HG02642 (cell line): ENCODE measurements around the gene AADACL4.

ENCODE experiments used
- ATAC-seq: cut with Tn5 transposase; IDR thresholded peaks from one replicate; pipeline ENCODE4 v1.9.1; 2021; ENCODE audit warnings: mild to moderate bottlenecking; ENCODE audit not compliant: unreplicated experiment, poor library complexity

Gene AADACL4

DNA sequence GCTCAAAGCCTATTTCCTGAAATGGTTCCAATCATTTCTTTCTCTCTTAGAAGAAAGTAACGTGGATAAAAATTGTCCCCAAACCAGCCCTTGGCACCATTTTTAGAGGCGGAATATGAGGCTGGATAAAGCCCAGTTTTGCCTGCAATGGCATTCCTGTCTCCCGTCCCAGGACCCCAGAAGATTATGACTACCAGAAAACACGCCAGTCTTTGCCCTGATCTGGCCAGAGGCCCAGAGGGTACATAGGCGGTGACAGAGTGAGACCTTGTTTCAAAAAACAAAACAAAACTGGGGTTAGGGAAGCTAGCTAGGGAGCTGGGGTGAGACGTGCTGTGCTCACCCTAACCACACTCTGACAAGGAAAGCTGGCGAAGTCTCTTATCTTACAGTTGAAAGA lies at the start of gene AADACL4:
Gene AADACL4, plus strand, starts transcription at position 301 of the 400 bp plus-strand sequence. CDS start 462 bp downstream, outside the sequence.
- no peak for ATAC-seq

DNA sequence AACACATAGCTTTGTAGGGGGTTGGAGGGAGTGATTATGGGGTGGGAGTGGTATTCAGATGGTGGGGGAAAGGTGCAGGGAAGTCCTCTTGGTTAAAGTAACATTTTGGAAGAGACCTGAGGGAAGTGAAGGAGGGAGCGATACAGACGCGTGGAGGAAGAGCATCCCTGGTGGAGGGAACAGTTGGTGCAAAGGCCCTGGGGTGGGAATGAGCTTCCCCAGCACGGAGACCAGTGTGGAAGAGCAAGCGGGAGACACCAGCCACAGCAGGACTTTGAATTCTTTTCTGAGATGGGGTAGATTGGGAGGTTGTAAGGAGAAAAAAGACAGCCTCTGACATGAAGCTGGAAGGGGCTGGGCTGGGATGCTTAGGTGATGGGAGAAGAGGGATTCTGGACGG lies 49.4 kb upstream of the AADACL4 start:
- ATAC-seq: no peak

DNA sequence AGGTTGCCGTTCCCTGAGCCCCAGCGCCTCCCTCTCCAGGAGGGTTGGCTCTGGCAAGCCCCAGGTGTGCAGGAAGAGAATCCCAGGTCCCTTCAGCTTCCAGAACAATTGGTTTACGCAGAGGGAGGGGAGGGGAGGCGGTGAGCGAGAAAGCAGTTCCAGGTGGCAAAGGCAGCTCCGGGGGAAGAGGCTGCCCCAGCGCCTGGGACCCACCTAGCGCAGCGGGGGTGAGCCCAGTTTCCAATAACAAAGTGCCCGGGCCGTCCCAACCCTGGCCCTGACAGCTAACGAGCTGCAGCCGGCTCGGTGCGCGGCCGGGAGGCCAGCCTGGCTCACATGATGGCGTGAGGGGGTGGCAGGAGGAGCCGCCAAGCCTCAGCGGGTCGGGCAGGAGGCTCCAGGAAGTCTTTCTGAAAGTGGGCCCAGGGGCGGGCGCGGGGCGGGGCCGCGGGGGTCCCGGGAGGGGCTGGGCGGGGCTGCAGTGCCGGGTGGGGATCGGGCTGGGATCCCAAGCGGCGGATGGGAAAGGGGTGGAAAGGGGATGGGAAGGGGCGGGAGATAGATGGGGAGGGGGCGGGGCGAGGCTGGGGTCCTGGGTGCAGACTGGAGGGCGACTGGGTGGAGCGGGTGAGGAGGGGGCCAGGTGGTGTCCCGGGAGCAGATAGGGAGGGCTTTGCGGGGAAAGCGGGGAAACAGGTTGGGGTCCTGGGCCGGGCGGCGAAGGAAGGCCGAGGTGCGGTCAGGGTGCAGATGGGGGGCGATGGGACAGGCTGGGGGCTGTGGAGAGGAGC lies 48.7 kb upstream of the AADACL4 start:
- no peak for ATAC-seq

DNA sequence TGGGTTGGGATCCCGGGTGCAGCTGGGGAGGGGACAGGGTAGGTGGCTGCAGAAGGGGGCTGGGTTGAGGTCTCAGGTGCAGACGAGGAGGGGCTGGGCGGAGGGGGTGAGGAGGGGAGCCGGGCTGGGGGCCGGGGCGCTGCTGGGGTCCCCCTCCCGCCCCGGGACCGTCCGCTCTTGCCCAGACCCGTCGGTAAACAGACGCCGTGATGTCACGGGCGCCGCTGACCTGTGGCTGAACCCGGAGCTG lies 48.2 kb upstream of the AADACL4 start:
- no peak for ATAC-seq

DNA sequence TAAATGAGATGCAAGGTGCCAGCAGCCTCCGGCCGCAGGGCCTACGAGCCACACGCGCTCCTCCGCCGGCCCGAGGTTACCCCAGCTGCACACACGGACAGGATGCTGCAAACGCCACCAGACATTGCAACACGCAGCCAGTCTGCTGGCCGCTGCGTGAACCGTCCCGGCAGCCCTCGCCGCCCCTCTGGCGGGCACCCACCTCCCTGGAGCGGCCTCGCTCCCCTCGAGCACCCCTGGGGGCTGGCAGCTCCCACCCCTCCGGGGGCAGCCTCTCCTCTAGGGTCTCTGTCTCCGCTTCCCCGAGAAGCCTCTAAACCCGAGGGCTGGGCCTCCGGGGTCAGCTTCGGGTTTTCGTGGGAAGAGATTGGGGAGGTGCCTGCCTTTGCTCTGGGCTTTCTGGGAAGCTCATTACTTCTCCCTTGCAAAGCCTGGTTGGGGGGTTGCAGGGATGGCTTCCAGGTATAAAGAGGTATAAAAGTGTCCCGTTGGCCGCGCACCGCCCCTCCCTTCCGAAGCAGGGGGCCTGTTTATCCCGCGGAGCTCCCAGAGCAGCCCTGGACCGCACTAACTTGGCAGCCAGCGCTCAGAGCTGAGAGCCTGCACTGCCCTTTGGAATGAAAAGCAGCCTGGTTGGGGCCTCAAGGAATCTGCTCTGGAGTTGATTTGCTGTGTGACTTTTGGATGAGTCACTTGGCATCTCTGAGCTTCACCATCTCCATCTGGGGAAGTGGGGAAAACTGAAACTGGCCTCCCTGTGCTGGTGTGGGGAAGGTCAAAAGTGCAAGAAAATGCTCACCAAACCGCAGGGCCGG lies 47.7 kb upstream of the AADACL4 start:
- no peak for ATAC-seq

DNA sequence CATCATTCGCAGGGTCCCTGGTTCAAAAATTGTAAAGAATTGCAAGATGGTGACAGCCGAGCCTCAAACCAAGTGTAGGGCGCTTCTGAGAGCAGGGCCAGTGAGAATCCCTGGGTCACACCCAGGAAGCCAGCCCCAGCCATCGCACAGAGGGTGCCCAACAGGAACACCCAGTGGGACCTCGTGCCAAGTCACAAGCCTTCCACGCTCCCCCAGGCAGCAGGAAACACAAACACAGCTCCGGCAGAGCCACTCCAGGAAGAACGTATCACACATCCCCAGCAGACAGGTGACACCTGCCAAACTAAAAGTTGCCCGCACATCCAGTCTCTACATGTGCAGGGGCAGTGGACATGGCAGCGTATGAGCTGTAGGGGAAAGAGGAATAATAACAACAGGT lies 46.1 kb upstream of the AADACL4 start:
- ATAC-seq: no peak

DNA sequence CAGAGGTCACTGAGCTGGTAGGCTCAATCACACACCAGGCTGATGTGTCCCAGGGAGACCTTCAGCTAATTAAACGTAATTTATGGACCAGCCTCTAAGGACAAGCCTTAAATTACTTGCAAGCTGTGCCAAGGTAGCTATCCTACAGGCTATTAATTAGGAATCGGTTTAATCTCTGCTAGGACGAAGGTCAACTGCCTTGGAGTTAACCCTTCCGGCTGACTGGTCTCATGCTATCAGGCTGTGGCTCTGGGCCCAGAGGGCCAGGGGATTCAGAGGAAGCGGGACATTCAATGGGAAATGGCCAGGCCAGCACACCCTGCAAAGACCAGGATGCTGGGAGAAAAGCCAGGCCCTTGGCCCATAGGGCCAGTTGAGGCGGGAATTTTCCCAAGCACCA lies 44.9 kb upstream of the AADACL4 start:
- no peak for ATAC-seq

DNA sequence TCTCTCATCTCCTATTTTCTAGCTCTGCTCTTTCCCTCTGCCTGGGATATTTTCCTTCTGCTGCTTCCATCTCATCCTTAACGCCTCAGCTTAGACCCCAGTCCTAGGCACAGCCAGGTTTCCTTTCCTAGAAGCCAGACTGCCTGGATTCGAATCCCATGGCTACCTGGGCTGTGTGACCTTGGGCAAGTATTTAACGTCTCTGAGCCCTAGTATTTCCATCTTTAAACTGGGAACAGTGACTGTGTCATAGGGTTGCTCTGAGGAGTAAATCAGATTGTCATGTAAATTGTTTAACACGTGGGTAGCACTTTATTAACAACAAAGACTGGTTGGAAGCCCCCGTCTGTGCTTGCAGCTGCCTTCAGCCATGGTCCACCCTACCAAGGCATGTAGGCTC lies 44.2 kb upstream of the AADACL4 start:
- ATAC-seq: no peak

DNA sequence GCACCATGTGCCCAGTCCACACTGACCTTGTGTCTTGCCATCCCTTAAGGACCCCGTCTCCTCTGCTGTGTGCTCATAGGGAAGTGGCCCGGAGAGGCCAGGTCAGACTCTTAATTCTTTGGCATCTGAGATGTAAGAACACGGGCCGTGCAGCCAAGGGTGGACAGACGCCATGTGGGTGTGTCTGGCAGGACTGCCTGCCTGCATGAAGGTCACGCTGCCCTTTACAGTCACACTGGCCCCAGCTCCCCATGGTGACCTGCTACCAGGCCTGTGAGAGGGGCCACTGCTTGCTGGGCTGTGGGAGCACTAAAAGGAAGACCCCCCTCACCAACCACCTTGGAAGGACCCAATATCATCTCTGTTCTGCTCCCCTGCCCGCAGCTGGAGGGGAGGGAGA lies 43.5 kb upstream of the AADACL4 start:
- no peak for ATAC-seq

DNA sequence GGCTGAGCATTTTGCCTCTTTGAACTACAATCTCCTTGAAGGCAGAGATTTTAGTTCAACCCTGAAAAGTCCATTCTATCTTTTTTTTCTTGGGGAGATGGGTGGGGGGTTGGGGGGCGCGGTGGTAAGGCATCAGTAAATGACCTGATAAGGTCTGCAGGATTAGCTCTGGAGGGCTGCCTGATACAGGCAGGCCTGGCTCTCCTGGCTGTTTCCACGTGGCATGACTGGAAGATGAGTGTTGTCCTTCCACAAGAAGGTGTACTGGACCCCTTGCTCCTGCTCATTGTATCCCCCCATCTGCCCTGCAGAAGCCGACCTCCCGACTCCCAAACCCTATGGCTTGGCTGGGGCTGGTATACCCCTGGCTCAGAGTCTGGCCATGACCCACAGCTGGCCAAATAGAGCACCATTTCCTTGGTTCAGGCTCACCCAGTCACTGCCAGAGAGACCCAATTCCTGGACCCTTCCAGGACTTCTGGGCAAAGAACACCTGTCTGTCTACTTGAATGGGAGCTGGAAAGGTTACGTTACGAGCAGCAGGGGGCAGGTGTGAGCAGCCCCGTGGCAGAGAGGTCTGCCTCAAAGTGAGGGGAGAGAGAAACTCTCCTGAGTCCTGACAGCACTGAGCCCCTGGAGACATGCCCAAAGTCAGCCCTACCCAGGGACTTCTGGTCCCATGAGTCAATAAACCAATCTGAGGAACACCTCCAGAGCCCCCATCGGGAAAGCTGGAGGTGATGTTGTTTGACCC lies 42.8 kb upstream of the AADACL4 start:
- ATAC-seq: no peak

DNA sequence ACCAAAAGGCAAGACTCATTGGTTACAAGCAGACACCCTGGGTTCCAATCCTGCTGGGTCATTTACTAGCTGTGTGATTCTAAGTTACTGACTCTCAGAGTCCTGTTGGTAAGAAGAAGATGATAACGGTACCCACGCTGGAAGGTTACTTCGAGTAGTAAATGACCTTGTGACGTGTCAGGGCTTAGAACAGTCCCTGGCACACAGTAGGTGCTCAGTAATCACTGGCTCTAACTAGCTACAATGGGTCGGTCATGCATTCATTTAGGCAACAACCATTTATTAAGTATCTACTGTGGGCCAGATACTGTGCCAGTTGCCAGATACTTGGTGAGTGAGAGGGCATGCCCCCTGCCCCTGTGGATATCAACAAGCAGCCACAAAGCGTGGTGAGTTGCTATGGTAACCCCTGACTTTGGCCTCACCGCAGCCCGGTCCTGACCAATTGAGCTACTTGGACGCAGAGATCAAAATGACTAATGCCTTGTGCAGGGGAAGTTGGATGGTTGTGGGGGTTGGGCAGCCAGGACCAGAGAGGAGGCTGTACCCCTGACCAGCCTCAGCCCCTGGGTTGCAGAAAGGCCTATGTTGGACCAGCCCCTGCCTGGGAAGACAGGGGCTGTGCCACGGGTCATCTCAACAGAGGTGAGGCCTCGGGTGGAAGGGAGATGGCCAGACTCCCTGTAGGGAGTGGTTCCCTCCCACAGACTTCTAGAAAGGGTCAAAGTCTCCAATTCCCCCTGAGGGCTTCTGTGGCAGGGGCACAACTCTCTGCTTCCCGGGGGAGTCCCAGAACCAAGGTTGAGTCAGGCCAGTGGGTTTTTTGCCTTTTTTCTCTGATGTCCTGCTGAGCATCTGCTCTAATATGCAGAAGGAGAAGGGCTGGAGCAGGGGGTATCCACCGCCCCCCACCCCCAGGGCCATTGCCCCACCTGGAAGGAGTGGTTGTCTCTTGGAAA lies 41.9 kb upstream of the AADACL4 start:
- no peak for ATAC-seq

DNA sequence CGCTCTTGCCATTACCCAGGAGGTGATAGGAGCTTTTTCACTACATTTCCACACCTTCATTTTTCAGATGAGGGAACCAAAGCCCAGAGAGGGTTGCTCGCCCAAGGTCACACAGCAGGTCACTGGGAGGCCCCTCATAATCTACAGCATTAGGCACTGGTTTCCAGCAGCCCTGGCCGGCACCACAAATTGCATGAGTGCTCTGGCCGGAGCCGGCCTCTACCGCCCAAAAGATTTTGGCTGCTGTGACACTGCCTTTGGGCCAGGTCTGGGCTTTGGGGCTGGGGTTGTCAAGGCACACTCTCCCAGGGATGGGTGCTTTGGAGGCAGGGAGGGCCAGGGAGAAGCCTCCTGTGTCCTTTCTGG lies 41.2 kb upstream of the AADACL4 start:
- no peak for ATAC-seq

DNA sequence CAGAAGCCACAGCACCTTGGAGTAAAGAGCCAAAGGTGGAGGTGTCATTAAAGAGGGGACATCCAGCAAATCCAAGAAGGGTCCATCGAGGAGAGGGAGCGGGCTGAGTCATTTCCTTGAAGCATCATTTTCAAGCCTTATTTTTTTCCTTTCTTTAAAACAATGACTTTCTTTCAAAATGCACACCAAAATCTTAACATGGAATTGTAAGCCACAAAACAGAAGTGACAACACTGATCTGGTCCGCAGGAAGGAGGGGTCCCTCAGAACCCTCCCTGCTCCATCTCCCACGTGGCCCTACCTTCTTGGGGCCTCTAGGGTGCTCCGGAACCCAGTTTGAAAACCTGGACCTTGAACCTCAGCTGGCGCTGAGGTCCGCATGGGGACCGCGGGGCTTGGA lies 40.7 kb upstream of the AADACL4 start:
- ATAC-seq: no peak

DNA sequence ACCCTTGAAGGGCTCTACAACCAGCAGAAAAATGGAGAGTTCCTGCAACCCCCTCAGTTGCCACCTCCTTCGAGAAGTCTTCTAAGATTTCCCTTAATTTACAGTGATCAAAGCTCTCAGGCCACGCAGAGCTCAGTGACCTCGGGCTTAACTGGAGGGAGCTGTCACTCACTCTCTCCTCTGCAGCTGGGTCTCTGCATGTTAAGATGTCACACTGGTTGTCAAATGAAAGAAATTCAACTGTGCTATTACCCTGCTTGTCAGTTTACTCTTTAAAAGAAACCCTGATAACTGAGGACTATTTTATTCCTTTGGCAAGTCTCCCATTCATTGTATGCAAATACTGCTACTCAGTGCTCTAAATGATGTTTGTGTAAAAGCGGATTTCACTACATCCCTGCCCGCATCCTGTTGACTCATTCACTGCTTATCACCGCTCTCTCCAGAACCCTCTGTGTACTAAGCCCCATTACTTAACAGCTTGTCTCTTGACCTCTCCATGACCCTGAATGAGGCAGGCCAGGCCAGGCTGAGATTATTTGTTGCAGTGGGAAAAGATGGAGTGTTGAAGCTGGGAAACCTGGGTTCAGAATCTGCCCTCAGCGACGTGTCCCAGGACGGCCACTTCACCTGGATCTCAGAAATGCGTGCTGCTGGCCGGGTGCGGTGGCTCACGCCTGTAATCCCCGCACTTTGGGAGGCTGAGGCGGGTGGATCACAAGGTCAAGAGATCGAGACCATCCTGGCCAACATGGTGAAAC lies 39.6 kb upstream of the AADACL4 start:
- no peak for ATAC-seq

DNA sequence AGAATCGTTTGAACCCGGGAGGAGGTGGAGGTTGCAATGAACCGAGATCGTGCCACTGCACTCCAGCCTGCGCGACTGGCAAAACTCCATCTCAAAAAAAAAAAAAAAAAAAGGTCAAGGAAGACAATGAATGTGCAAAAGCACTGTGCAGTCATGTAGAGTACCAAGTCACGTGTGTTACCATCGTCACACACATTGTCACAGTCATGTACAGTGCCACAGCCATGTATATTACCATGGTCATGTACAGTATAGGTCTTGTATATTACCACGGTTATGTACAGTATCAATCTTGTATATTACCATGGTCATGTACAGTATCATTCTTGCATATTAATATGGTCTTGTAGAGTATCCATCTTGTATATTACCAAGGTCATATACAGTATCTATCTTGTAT lies 38.9 kb upstream of the AADACL4 start:
- ATAC-seq: no peak

DNA sequence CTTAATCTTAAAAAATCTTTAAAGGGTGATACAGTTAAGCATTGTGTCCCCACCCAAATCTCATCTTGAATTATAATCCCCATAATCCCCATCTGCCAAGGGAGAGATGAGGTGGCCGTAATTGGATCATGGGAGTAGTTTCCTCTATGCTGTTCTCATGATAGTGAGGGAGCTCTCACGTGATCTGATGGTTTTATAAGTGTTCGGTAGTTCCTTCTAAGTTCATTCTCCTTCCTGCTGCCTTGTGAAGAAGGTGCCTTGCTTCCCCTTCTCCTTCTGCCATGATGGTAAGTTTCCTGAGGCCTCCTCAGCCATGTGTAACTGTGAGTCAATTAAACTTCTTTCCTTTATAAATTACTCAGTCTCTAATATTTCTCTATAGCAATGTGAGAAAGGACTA lies 36.6 kb upstream of the AADACL4 start:
- ATAC-seq: no peak

DNA sequence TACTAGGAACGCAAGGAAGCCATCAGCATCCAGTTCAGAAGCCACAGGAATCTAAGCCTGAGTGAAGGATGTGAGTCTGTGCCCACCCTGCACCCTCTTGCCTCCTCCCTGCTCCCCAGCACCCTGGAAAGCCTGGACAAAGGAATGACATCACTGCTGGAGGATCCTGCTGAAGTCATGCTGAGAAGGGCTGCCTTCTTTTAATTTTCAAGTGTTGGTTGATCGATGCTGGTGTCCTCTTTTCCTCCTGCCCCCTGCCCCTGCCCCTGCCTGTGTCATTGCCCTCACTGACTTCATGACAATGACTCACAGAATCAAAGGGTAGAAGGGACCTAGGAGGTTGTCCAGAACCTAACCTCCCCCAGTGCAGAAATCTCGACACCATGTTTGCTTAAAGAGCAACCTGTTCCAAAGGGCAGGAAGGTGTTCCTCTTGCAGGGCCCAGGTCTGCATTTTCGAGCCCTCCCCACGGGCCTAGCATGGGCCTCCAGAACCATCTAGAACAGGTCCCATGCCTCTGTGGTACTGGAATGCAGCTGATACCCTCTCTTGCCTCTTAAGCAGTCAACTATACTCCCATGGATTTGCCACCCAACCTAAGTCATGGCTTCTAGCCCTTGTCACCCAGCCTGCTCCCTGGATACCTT lies 35.5 kb upstream of the AADACL4 start:
- no peak for ATAC-seq

DNA sequence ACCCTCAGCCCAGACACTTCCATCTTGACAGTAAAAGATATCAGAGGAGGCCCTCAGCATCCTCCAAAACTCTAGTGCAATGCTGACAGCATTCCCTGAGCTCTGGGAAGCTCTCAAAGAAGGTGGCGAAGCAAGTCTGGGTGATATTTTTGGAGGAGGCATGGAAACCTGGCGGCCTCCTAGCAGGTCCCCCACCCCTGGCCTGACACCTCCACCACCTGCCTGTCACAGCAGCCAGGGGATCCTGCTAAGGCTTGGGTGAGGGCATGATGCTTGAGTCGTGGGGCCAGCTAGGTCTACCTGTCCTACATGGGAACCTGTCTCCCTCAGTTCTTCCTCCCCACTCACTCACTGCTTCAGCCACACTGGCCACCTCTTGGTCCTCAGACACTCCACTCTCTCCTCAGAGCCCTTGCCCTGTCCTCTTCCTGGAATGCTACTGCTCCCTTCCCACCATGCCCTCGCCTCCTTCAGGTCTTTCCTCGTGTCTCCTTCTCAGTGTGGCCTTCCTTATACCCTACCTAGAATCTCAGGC lies 34.3 kb upstream of the AADACL4 start:
- no peak for ATAC-seq
